Activated naive CD4-positive, alpha-beta T cell treated with anti-CD3 and anti-CD28 coated beads, Interleukin-2, amount 50 U/mL, for 24 hours (primary cell): ENCODE results near the gene MIOS.
A peak's percentile ranks its signal among the peaks of the same experiment; 100 is the strongest.
"Not testable (repeated sequence)": the region's sequence is repeated elsewhere in the genome, so short reads cannot be mapped to it uniquely, and the experiment has no call there.

Experiments used
- H3K27ac Mint-ChIP-seq: one replicate; pipeline ENCODE4 v1.8.0; 2021; ENCODE audit warnings: mild to moderate bottlenecking, mixed read lengths
- H3K27me3 Mint-ChIP-seq: one replicate; pipeline ENCODE4 v1.8.0; 2021; ENCODE audit warnings: mixed read lengths
- H3K36me3 Mint-ChIP-seq: one replicate; pipeline ENCODE4 v1.8.0; 2021; ENCODE audit warnings: mixed read lengths
- H3K4me1 Mint-ChIP-seq: one replicate; pipeline ENCODE4 v1.8.0; 2021; ENCODE audit warnings: mixed read lengths
- H3K4me3 Mint-ChIP-seq: one replicate; pipeline ENCODE4 v1.8.0; 2021; ENCODE audit warnings: mild to moderate bottlenecking, mixed read lengths
- H3K9me3 Mint-ChIP-seq: one replicate; pipeline ENCODE4 v1.8.0; 2021; ENCODE audit warnings: mixed read lengths

MIOS gene

GRCh38 chr7:7640221-7641128 is 73.8 kb downstream of the MIOS start, which contains the start of gene UMAD1:
Gene UMAD1, plus strand, starts transcription at chr7:7640752. Its CDS starts 32,620 bp downstream, at chr7:7673372.
- H3K9me3 Mint-ChIP-seq: no peaks in the 10 kb centered on the region
- H3K4me3 Mint-ChIP-seq: peak within 1 kb of the TSS; percentile 93
- peaks cover 58% of the 10 kb centered on the region for H3K4me1 Mint-ChIP-seq
- peaks cover 17% of the 10 kb centered on the region for H3K36me3 Mint-ChIP-seq
- H3K27me3 Mint-ChIP-seq: no peaks in the 10 kb centered on the region
- peak within 1 kb of the TSS; percentile 98 for H3K27ac Mint-ChIP-seq

DNA sequence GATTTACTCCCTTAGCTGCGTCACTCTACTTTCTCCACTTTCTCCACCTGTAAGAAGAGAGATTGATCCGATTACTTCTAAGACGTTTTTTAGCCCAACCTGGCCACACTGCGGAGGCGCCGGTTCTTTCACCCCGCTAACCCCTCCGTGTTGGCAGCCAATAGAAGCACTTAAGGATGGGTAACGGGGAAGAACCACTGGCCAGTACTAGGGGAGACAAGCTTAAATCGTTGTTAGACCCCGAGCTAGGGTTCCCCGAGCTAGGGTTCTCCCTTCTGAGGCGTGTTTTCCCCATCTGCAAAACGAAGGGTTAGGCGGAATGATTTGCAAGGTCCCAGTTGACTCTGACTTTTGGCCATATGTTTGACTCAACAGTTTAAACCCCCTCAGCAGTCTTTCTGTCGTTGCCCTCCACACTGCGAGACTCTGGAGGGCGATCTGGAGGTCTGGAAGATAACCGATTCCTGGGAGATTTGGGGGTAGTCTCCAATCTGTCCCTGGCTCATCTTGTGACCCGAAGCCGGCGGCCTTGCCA is 74.5 kb downstream of the MIOS start:
- peaks cover 65% of the 10 kb centered on the region for H3K4me1 Mint-ChIP-seq
- peaks cover 17% of the 10 kb centered on the region for H3K36me3 Mint-ChIP-seq
- H3K4me3 Mint-ChIP-seq: peak overlapping the region; percentile 93
- H3K9me3 Mint-ChIP-seq: no peaks in the 10 kb centered on the region
- peak overlapping the region; percentile 98 for H3K27ac Mint-ChIP-seq
- H3K27me3 Mint-ChIP-seq: no peaks in the 10 kb centered on the region

GRCh38 chr7:7642081-7642480 is 75.4 kb downstream of the MIOS start:
- no peaks in the 10 kb centered on the region for H3K27me3 Mint-ChIP-seq
- no peak overlapping the region for H3K27ac Mint-ChIP-seq
- peaks cover 19% of the 10 kb centered on the region for H3K36me3 Mint-ChIP-seq
- H3K4me3 Mint-ChIP-seq: peak overlapping the region; percentile 93
- no peaks in the 10 kb centered on the region for H3K9me3 Mint-ChIP-seq
- peaks cover 69% of the 10 kb centered on the region for H3K4me1 Mint-ChIP-seq

DNA sequence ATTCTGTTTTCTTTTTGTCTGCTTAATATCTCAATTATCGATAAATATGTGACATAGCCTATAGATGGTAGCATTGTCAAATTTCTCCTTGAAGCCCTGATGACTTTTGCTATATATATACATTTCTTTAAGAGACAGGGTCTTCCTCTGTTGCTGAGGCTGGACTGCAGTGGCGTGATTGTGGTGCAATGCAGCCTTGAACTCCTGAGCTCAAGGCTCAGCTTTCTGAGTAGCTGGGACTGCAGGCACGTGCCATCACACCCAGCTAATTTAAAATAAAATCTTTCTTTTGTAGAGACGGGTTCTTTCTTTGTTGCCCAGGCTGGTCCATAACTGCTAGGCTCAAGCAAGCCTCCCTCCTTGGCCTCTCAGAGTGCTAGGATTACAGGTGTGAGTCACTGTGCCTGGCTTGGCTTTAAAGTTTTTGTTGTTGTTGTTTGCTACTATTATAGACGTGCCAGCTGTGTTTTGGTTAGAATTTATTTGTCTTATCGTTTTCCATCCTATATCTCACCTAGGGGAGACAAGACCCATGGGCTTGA is 80.9 kb downstream of the MIOS start:
- Mint-ChIP-seq H3K27me3 (no peaks in the 10 kb centered on the region), H3K4me1 (peaks cover 81% of the 10 kb centered on the region), H3K4me3 (no peak overlapping the region), H3K9me3 (no peaks in the 10 kb centered on the region), H3K27ac (no peak overlapping the region), H3K36me3 (peaks cover 19% of the 10 kb centered on the region)

DNA sequence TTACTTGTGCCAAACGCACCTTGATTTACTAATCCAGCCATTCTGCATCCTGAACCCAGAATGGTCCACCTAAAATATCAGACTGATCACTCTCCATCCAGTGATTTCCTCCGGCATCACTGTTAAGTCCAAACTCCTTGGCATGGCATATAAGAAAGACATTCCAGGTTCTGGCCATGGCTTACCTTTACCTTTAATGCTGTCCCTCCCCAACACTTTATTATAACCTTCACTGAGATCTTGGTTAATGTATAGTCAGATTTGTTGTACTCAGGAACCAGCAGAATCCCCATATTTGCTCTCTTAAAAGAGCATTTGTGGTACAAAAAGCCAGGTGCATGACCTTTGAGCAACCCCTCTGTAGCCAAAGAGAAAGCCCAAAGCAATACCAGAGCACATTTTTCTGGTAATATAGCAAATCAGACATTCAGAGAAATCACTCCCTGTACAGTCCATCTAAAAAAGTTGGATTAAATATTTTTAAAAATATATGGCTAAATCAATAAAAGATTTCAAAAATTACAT is 84.1 kb downstream of the MIOS start:
- H3K4me3 Mint-ChIP-seq: no peak overlapping the region
- H3K36me3 Mint-ChIP-seq: peaks cover 10% of the 10 kb centered on the region
- no peaks in the 10 kb centered on the region for H3K9me3 Mint-ChIP-seq
- no peaks in the 10 kb centered on the region for H3K27me3 Mint-ChIP-seq
- H3K27ac Mint-ChIP-seq: no peak overlapping the region
- peaks cover 76% of the 10 kb centered on the region for H3K4me1 Mint-ChIP-seq

GRCh38 chr7:7651479-7651878 is 84.8 kb downstream of the MIOS start:
- no peak overlapping the region for H3K4me3 Mint-ChIP-seq
- peaks cover 71% of the 10 kb centered on the region for H3K4me1 Mint-ChIP-seq
- no peaks in the 10 kb centered on the region for H3K9me3 Mint-ChIP-seq
- no peak overlapping the region for H3K27ac Mint-ChIP-seq
- no peaks in the 10 kb centered on the region for H3K27me3 Mint-ChIP-seq
- peaks cover 12% of the 10 kb centered on the region for H3K36me3 Mint-ChIP-seq

- no peaks in the 10 kb centered on the region for H3K9me3 Mint-ChIP-seq
- no peak overlapping the region for H3K27ac Mint-ChIP-seq
- H3K4me3 Mint-ChIP-seq: no peak overlapping the region
- peaks cover 16% of the 10 kb centered on the region for H3K36me3 Mint-ChIP-seq
- H3K27me3 Mint-ChIP-seq: no peaks in the 10 kb centered on the region
- peaks cover 70% of the 10 kb centered on the region for H3K4me1 Mint-ChIP-seq
These were observed 86.3 kb downstream of the MIOS start for GRCh38 chr7:7652798-7653540.

DNA sequence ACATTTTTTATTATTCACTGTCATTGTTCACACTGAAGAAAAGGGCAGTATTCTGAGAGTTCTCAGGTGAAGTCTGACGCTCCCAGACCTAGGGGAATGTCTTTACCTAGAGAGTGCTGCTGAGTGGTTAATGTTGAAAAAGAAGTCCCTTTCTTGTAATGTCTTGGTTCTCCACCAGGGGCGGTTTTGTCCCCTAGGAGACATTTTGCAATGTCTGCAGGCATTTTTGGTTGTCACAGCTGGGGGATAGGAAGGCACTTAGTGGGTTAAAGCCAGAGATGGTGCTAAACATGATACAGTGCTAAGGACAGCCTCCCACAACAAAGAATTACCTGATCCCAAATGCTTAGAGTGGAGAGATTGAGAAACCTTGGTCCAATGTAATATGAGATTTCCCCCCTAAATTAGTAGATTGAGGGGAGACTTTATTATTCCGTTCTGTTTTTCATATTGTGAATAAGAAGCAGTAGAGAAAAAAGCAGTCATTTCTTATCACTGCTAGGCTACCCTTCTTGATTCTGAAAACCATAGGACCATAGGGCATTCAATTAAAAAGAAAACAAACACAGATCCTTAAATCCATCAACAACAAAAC is 87.0 kb downstream of the MIOS start:
- Mint-ChIP-seq H3K36me3 (peaks cover 22% of the 10 kb centered on the region), H3K4me1 (peaks cover 75% of the 10 kb centered on the region), H3K9me3 (no peaks in the 10 kb centered on the region), H3K27ac (no peak overlapping the region), H3K4me3 (no peak overlapping the region), H3K27me3 (no peaks in the 10 kb centered on the region)

DNA sequence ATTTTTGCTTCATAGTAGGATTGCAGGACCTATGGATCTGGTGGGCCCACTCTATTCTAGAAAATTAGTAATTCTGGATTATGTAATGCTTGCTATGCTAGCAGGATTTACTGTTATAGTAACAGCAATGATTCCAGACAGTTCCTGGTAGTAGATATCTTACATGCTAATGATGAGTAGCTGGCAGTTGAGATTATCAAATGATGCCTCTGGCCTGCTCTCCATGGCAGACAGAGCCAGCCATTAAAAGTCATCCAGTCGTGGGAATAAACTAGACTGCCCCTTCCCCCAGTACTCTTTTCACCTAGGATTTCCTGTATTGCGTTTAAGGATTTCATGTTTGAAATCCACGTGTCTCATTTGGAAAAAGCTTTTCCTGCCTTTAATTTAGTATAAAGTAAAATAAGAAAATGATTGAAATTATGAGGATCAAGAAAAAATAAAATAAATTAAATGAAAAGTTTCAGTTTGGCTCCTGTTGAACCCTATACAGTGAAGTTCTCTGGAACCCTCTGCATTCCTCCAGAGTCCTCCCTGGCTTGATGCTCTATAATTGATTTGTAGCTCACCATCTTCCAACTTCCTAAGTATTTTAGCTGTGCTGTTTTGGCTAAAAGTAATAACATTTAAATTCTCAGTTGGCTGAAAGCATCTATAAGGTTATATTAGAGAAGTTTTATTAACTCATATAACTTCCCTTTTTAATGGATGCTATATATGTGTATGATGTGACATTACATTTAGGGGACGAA is 88.5 kb downstream of the MIOS start:
- no peak overlapping the region for H3K4me3 Mint-ChIP-seq
- H3K9me3 Mint-ChIP-seq: peaks cover 7% of the 10 kb centered on the region
- no peaks in the 10 kb centered on the region for H3K27me3 Mint-ChIP-seq
- peaks cover 31% of the 10 kb centered on the region for H3K36me3 Mint-ChIP-seq
- no peak overlapping the region for H3K27ac Mint-ChIP-seq
- peaks cover 77% of the 10 kb centered on the region for H3K4me1 Mint-ChIP-seq

DNA sequence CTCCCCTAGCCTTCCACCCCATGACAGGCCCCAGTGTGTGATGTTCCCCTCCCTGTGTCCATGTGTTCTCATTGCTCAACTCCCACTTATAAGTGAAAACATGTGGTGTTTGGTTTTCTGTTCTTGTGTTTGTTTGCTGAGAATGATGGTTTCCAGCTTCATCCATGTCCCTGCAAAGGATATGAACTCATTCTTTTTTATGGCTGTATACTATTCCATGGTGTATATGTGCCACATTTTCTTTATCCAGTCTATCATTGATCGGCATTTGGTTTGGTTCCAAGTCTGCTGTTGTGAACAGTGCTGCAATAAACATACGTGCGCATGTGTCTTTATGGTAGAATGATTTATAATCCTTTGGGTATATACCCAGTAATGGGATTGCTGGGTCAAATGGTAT is 89.8 kb downstream of the MIOS start:
- H3K27ac Mint-ChIP-seq, H3K4me3 Mint-ChIP-seq, H3K9me3 Mint-ChIP-seq, H3K27me3 Mint-ChIP-seq: not testable (repeated sequence)
- Mint-ChIP-seq H3K4me1 (peaks cover 77% of the 10 kb centered on the region), H3K36me3 (peaks cover 36% of the 10 kb centered on the region)
